Cardiac muscle cell (in vitro differentiated cells and primary cell): Measurements from ENCODE around the gene ITGB8. TPM values are rescaled to one million over a fixed set of nuclear protein-coding genes. Genes with fewer than 3 reads are reported as not detected.

Experiments used
- DNase-seq, 2 donors: peaks; one replicate each; pipeline versions ENCODE4 v3.0.0 to v3.0.0-alpha.2; 2010 to 2017; ENCODE audit warnings: low read depth in 1 of 2, low spot score in 1 of 2
- H3K27ac ChIP-seq: fragments of 200-600 bp; sonication (generic); 2 replicates; pipeline ENCODE4 v1.5.1; 2016
- H3K27me3 ChIP-seq: fragments of 200-600 bp; sonication (generic); 2 replicates; pipeline ENCODE4 v1.6.0; 2016; ENCODE audit warnings: control low read depth
- H3K36me3 ChIP-seq: fragments of 200-600 bp; sonication (generic); 2 replicates; pipeline ENCODE4 v1.5.1; 2016; ENCODE audit warnings: control low read depth
- H3K4me1 ChIP-seq: fragments of 200-600 bp; sonication (generic); 2 replicates; pipeline ENCODE4 v1.8.1; 2017; ENCODE audit warnings: low read depth, mild to moderate bottlenecking, mixed run types
- H3K4me3 ChIP-seq: fragments of 200-600 bp; sonication (generic); 2 replicates; pipeline ENCODE4 v1.5.1; 2016; ENCODE audit warnings: mild to moderate bottlenecking
- H3K9me3 ChIP-seq: fragments of 200-600 bp; sonication (generic); 2 replicates; pipeline ENCODE4 v1.5.1; 2017; ENCODE audit warnings: low read depth, mild to moderate bottlenecking, control low read depth
- CTCF ChIP-seq: IDR thresholded peaks from 2 replicates; pipeline ENCODE4 v1.5.1; 2012; ENCODE audit warnings: low read depth, mild to moderate bottlenecking, low read length
- polyA plus RNA-seq: library from polyadenylated mRNA; unstranded; fragments of >200 nt; fragmentation: Nextera tagmentation; extraction: Ambion mirVana; gene quantifications from 2 replicates; pipeline ENCODE4 v1.2.1, GENCODE V29; 2016
- total RNA-seq: library from RNA; depleted of rRNA; stranded (reverse); fragments of >200 nt; gene quantifications from 2 replicates; pipeline ENCODE4 v1.2.3, GENCODE V29; 2016

The ITGB8 gene
- total and polyA plus RNA-seq, 2 experiments from 2014 or later: 0.34 to 2.0 TPM

DNA sequence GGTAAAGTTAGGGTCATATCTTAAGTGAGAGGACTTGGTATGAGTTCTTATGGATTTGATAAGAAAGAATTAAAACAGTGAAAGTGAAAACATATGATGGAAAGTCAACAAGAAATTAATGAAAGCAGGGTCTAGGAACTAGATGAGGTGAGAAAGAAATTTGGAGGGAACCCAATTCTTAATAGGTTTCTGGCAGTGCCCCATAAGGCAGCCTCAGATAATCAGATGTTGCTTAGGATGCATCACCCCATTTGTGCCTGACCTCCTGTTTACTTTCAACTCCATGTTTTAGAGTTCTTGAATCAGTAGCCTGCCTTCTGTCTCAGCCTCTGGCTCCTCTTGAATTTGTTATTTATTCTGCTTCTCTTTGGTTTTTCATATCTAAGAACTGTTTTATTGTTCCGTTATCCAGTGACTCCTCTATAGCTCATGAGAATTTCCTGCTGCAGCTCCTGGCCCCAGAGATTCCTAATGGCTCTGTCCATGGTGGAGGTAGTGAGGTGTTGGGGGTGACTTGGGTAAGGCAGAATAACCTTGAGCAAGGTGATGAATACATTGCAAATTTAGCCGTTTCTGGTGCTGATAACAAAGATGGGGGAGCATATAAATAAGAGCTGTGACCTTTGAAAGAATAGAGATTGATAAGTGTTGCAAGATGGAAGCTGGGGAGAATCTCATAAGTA, 17.6 kb downstream of the ITGB8 start:
- DNase-seq: peak in 1 of 2 donors; percentile 11
- H3K4me3 ChIP-seq: no peak overlapping the region
- H3K36me3 ChIP-seq: no peaks in the 10 kb centered on the region
- TF ChIP-seq CTCF: no peak
- H3K27ac ChIP-seq: no peak overlapping the region
- H3K9me3 ChIP-seq: no peaks in the 10 kb centered on the region
- H3K4me1 ChIP-seq: no peaks in the 10 kb centered on the region
- no peaks in the 10 kb centered on the region for H3K27me3 ChIP-seq

GRCh38 chr7:20350518-20350951, 19.8 kb downstream of the ITGB8 start:
- no peaks in the 10 kb centered on the region for H3K4me1 ChIP-seq
- no peaks in the 10 kb centered on the region for H3K9me3 ChIP-seq
- no peak for TF ChIP-seq CTCF
- no peaks in the 10 kb centered on the region for H3K36me3 ChIP-seq
- H3K27ac ChIP-seq: peak overlapping the region; percentile 7
- H3K4me3 ChIP-seq: no peak overlapping the region
- no peaks in the 10 kb centered on the region for H3K27me3 ChIP-seq
- DNase-seq: peak; percentile 24 to 51

DNA sequence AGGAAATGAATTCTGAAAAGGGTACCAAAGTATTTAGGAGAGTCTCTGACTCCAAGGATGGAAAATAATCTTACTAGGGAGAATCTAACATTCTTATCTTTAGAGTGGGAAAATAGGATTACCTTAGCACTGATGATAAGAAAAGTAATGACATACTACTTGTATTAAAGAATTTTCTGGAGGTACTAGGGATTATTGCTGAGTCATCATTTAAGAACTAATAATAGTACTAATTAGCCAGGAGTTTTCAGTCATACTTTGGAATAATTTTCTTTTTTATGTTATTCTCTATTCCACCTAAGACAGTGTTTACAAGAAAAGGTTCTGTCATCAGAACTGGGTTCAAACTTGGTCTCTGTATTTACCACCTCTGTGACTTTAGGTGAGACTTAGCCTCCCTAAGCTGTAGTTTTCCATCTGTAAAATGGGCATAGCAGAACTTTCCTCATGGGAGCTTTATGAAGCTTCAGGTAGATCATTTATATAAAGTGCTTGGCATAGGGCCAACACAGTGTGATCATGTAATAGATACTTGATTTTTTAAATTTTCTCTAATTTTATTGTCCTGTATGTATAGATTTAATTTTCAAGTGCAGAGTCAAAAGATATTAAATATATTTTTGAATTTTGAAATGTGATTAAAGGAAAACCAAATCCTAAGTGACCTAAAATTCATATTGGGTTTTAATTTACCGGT, 20.4 kb downstream of the ITGB8 start:
- H3K27ac ChIP-seq: peak overlapping the region; percentile 7
- H3K4me1 ChIP-seq: no peaks in the 10 kb centered on the region
- TF ChIP-seq CTCF: no peak
- no peaks in the 10 kb centered on the region for H3K27me3 ChIP-seq
- no peaks in the 10 kb centered on the region for H3K9me3 ChIP-seq
- DNase-seq: no peak
- H3K4me3 ChIP-seq: no peak overlapping the region
- no peaks in the 10 kb centered on the region for H3K36me3 ChIP-seq

DNA sequence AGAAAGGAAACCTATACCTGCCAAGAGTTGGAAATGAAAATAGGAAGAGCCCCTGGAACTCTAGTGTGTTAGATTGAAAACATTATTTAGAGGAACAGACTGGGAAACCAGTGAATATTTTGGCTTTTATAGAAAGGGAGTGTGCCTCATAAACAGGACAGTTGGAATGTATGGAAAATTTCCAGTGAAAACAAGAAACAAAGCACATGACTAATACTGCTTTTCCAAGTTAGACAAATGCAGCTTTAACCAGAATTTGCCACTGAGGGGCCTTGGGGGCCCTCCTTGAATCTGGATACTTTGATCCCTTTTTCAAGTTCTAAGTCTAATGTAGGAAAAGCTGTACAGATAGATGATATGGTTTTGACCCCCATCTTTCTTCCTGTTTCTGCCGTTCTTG, 21.2 kb downstream of the ITGB8 start:
- no peak overlapping the region for H3K27ac ChIP-seq
- no peak overlapping the region for H3K4me3 ChIP-seq
- TF ChIP-seq CTCF: no peak
- H3K4me1 ChIP-seq: no peaks in the 10 kb centered on the region
- no peaks in the 10 kb centered on the region for H3K36me3 ChIP-seq
- H3K27me3 ChIP-seq: no peaks in the 10 kb centered on the region
- peak in 1 of 2 donors; percentile 66 for DNase-seq
- no peaks in the 10 kb centered on the region for H3K9me3 ChIP-seq

- no peaks in the 10 kb centered on the region for H3K9me3 ChIP-seq
- DNase-seq: no peak
- H3K27ac ChIP-seq: no peak overlapping the region
Measured at GRCh38 chr7:20352573-20353306, 22.0 kb downstream of the ITGB8 start.

More at GRCh38 chr7:20352573-20353306, 22.0 kb downstream of the ITGB8 start:
- Histone ChIP-seq H3K4me1 (no peaks in the 10 kb centered on the region), H3K27me3 (no peaks in the 10 kb centered on the region), H3K36me3 (no peaks in the 10 kb centered on the region), H3K4me3 (no peak overlapping the region)
- no peak for TF ChIP-seq CTCF
